ENCODE measurements around the gene ZNF81.
"Not testable (repeated sequence)": the region's sequence is repeated elsewhere in the genome, so short reads cannot be mapped to it uniquely, and the experiment has no call there.

The ZNF81 gene

DNA sequence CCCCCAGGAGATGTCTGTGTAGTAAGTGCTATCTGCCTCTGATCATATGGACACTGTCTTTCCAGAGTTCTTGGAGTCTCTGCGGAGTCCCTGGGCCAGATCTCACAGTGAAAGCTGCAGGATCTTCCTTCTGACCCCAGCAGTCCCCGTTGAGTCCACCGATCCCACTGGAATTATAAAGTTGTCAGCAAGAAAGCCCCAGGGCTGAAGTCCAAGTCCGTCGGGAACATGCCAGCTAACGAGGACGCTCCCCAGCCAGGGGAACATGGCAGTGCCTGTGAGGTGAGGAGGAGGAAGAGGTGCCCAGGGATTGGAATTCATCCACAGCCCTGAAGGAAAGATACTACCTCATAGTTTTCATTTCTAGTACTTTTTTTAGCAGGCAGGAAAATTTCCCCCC, 9.3 kb downstream of the ZNF81 start:
- DNase-seq: no peak

DNA sequence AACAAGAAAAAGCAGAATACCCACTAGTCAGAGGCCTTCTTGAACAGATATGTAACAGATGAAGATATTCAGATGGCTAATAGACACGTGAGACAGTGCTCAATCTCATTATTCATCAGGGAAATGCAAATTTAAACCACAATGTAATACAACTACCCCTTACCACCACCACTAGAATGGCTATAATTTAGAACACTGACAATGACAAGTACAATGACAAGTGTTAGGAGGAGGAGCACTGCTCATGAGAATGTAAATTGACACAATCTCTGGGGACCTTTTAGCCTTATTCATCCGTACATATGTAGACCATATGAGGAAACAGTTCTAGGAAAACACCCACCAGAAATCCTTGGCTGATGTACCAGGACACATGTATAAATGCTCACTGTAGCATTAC, 13.1 kb downstream of the ZNF81 start:
- no peak for DNase-seq

GRCh38 chrX:47850389-47850788, 13.7 kb downstream of the ZNF81 start:
- not testable (repeated sequence) for DNase-seq

- DNase-seq: no peak
Measured at GRCh38 chrX:47850901-47851300, 14.2 kb downstream of the ZNF81 start.

DNA sequence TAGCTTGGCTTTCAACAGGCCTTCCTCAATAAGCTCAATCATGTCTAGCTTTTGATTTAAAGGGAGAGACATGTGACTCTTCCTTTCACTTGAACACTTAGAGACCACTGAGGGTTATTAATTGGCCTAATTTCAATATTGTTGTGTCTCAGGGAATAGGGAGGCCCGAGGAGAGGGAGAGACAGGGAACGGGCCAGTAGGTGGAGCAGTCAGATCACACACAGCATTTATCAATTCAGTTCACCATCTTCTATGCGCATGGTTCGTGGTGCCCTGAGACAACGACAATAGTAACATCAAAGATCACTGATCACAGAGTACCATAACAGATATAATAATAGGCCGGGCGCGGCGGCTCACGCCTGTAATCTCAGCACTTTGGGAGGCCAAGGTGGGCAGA, 17.8 kb downstream of the ZNF81 start:
- peak; percentile 25 for DNase-seq

DNA sequence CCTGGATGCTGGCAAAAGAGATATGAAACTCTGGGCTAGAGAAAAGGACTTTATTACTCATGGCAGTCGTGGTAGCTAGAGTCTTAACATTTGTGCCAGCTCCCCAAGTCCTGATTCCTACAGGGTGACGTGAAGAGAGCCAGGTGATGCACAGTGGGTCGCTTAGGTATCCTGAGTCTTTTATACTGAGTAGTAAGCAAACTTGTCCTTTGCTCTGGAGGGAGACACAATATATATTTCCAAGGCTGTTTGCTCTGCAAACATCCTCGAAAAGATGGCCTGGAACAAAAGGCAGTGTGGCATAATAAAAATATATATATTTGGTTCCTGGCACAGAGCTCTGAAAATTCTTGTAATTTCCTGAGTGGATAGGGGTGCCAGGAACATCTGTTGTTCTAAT, 23.0 kb downstream of the ZNF81 start:
- DNase-seq: no peak

- no peak for DNase-seq
Measured at GRCh38 chrX:47862680-47863079, 26.0 kb downstream of the ZNF81 start.

DNA sequence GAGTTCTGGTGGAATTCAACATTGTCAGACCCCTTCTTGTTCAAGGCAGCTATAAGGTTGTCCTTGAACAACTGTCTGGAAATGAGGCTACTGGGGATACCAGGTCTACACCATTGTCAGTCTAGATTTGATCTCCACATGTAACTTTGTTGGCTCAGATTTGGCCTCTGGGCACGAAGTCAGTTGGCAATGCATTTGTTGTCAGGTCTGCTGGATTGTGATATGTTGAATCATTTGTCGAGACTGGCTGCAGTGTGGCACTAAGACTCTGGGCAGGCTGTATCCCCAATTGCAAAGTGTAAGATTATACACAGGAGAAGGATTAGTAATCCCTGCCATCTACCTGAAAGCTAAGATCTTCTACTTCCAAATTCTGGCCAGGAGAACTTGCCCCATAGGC, 26.5 kb downstream of the ZNF81 start:
- DNase-seq: no peak

DNA sequence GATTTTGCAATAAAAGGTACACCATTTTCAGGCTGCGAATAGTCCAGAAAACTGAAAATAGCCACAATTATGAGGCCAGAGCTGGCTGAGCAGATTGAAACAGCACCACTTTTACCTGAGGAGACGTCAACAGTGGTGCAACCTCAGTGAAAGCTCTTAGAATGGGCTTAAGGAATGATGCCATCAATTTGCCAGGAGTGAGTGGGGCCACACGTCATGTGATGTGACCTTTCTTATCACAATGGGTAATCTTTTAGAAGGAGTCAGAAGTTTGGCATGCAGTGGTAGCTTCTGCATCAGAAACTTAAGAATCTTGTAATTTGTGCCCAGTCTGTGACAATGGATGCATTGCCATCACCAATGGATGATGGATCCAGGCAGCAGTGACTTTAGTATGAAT, 27.6 kb downstream of the ZNF81 start:
- DNase-seq: no peak

GRCh38 chrX:47864785-47865184, 28.1 kb downstream of the ZNF81 start:
- no peak for DNase-seq

- no peak for DNase-seq
Measured at GRCh38 chrX:47873123-47873522, 36.4 kb downstream of the ZNF81 start.

- DNase-seq: no peak
Measured at GRCh38 chrX:47877327-47877726, 40.6 kb downstream of the ZNF81 start.

DNA sequence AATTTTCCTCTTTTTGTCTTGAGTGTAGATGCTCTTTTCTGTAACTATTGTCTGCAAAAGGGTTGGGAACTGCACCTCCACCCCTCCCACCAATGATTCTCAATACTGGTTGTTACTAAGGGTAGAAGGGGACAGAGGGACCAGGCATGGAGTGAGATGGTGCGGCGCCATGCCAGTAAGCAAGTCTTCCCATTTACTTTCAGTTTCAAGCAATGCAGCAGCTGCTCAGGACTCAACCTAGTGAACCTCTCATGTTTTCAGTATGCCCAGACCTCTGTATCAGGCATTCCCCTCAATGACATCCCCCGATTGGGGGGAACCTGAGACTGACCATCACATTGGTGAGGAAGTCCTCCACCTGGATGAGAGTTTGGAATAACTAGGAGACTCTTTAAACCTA, 41.5 kb downstream of the ZNF81 start:
- no peak for DNase-seq

GRCh38 chrX:47879463-47879862, 42.8 kb downstream of the ZNF81 start:
- no peak for DNase-seq

DNA sequence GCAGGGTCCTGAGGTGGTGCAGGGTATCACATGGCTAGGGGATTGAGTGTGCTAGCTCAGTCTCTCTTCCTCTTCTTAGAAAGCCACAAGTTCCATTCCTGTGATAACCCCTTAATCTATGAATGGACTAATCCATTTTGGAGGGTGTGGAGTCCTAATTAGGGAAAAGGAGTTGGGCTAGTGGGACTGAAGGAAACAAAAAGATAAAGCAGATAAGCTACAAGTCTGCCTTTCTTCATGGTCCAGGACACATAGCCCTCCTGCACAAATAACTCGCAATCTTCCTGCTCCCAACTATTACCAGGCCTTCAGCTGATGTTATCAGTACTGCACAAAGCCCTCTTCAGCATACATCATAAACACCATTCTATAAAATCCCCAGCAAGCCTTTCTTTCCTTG, 44.2 kb downstream of the ZNF81 start:
- DNase-seq: no peak

DNA sequence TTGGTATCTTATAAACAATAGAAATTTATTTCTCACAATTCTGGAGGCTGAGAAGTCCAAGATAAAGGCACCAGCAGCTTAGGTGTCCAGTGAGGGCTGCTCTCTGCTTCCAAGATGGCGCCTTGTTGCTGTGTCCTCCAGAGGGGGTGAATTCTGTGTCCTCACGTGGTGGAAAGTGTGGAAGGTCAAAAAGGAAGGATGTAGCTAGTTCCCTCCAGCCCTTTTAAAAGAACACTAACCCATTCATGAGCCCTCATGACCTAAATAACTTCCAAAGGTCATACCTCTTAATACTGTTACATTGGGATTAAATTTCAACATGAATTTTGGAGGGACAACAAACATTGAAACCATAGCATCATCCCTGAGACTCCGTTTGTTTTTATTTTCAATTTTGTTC, 48.8 kb downstream of the ZNF81 start:
- no peak for DNase-seq

- no peak for DNase-seq
Measured at GRCh38 chrX:47898024-47898423, 61.3 kb downstream of the ZNF81 start.

DNA sequence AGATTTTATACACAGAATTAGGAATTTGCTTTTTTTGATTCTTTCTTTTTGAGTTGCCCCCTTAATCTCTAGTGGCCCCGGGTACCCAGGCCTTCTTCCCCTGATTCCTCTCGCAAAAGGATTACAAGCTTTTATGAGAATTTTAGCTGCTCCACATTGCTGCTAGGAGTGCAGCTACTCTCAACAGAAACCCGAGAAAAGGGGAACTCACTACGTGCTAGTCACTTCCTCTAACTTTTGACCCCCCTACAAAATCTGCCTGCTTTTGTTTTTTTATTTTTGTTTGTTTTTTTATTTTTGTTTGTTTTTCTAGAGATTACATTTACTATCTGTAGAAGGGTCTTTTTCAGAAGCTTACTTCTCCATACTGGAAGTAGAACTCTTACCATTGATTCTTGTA, 64.1 kb downstream of the ZNF81 start:
- no peak for DNase-seq

GRCh38 chrX:47902161-47902560, 65.5 kb downstream of the ZNF81 start:
- no peak for DNase-seq

DNA sequence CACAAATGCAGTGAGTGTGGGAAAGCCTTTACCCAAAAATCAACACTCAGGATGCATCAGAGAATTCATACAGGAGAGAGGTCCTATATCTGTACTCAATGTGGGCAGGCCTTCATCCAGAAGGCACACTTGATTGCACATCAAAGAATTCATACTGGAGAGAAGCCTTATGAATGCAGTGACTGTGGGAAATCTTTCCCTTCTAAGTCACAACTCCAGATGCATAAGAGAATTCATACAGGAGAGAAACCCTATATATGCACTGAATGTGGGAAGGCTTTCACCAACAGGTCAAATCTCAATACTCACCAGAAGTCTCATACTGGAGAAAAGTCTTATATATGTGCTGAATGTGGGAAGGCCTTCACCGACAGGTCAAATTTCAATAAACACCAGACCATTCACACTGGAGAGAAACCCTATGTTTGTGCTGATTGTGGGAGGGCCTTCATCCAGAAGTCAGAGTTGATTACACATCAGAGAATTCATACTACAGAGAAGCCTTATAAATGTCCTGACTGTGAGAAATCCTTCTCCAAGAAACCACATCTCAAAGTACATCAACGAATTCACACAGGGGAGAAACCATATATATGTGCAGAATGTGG, 79.3 kb downstream of the ZNF81 start:
- DNase-seq: no peak

DNA sequence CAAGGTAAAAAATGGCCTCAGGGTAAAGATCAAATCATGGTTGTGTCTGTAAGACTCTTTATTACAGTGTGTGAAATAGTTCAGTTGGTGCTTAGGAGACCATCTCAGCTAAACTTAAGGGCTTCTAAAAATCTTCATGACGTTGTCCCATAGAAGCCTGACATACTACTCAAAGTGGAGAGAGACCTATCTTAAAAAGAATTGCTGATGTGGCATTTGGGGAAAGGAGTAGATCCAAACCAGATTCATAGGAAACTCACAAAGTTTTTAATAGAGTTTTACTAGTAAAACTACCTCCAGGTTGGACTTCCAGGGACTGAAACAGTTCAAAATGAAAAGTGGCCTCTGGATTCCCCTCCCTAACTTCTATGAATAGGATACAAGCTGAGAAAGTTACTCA, 81.6 kb downstream of the ZNF81 start:
- DNase-seq: no peak

DNA sequence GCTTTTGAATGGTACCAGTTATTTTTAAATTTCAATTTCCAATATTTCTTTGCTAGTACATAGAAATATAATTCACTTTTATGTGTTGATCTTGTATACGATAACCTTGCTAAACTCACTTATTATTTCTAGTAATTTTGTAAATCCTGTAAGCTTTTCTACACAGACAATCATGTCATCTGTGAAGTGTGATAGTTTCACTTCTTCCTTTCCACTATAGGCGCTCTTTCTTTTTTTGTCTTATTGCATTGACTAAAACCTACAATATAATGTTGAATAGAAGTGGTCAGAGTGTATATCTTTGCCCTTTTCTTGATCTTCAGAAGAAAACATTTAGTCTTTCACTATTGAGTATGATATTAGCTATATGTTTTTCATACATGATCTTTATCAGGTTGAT, 90.5 kb downstream of the ZNF81 start:
- no peak for DNase-seq

GRCh38 chrX:47931970-47932369, 95.3 kb downstream of the ZNF81 start:
- not testable (repeated sequence) for DNase-seq

DNA sequence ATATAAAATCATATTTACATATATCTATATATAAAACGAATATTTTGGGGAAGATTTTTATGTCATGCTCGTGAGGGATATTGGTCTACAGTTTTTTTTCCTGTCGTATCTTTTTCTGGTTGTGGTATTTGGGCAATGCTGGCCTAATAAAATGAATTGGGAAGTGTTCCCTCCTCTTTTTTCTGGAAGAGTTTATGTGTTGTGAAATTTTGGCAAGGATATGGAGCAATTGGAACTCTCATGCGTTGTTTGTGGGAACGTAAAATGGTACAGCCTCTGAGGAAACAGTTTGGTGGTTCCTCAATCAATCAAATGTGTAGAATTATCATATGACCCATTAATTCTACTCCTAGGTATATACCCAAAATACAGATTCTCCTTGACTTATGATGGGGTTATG, 97.2 kb downstream of the ZNF81 start:
- DNase-seq: no peak

- DNase-seq: no peak
Measured at GRCh38 chrX:47936224-47936939, 99.7 kb downstream of the ZNF81 start.

All from femur (tissue), 1 donor.